B cell (primary cell): Measurements from ENCODE around the gene DIRAS1. TPM values are rescaled to one million over a fixed set of nuclear protein-coding genes. Genes with fewer than 3 reads are reported as not detected.

Source experiments
- ATAC-seq: fragments of 200-7000 bp; cut with Tn5 transposase; one replicate; pipeline ENCODE4 v1.10.0; 2021; ENCODE audit warnings: low read depth, mild to moderate bottlenecking, moderate number of reproducible peaks, moderate library complexity
- CTCF ChIA-PET: fragments of 350-600 bp; sonication (Branson Sonifier 250); formaldehyde crosslinking; loops from one replicate; lab custom pipeline; 2021; ENCODE audit warnings: antibody characterized with exemption, inconsistent platforms; lab: Charles Lee
- POLR2A ChIA-PET: fragments of 350-600 bp; sonication (Branson Sonifier 250); formaldehyde crosslinking; loops from one replicate; lab custom pipeline; 2021; ENCODE audit warnings: antibody characterized with exemption; lab: Charles Lee
- DNase-seq: peaks from one replicate; pipeline ENCODE4 v3.0.0; 2013
- H2AFZ ChIP-seq: 2 replicates; pipeline ENCODE4 v1.6.1; 2012; ENCODE audit warnings: mild to moderate bottlenecking, low read depth, low read length; ENCODE audit not compliant: insufficient read depth, poor library complexity, severe bottlenecking
- H3K27ac ChIP-seq, 2 donors: 1 replicate in 1 of 2; 2 replicates in 1 of 2; pipeline ENCODE4 v1.5.1; 2012 to 2013; ENCODE audit warnings: low read length in 2 of 2, mild to moderate bottlenecking in 2 of 2, moderate library complexity in 1 of 2
- H3K27me3 ChIP-seq, 4 experiments: fragments of 200-600 bp in 1 of 4; sonication (generic) in 1 of 4; replicated peaks in 1 of 4; 1 replicate in 2 of 4; 2 replicates in 2 of 4; pipeline versions ENCODE4 v1.6.1 to v1.7.0; 2013 to 2016; ENCODE audit warnings: low read length in 3 of 4, mild to moderate bottlenecking in 2 of 4, mixed read lengths in 1 of 4, moderate library complexity in 1 of 4; ENCODE audit not compliant: insufficient read depth in 4 of 4, control insufficient read depth in 3 of 4; ENCODE audit errors: control extremely low read depth in 1 of 4
- H3K36me3 ChIP-seq, 2 experiments: replicated peaks in 1 of 2; 1 replicate in 1 of 2; 2 replicates in 1 of 2; pipeline versions ENCODE4 v1.6.1 to v1.7.1; 2013; ENCODE audit warnings: low read length in 1 of 2; ENCODE audit not compliant: insufficient read depth in 2 of 2, control insufficient read depth in 1 of 2; ENCODE audit errors: control extremely low read depth in 1 of 2, extremely low read depth in 1 of 2
- H3K4me1 ChIP-seq, 2 donors: fragments of 200-600 bp in 1 of 2; sonication (generic) in 1 of 2; 1 replicate in 1 of 2; 2 replicates in 1 of 2; pipeline versions ENCODE4 v1.5.1 to v1.6.1; 2013 to 2017; ENCODE audit warnings: low read length in 2 of 2; ENCODE audit not compliant: control insufficient read depth in 2 of 2, insufficient read depth in 2 of 2
- H3K4me2 ChIP-seq: replicated peaks from 2 replicates; pipeline ENCODE3; 2012; ENCODE audit warnings: mild to moderate bottlenecking, low read depth, low read length; ENCODE audit not compliant: poor library complexity, severe bottlenecking
- H3K4me3 ChIP-seq, 5 experiments: fragments of 200-600 bp in 1 of 5; sonication (generic) in 1 of 5; 1 replicate in 3 of 5; 2 replicates in 2 of 5; pipeline versions ENCODE4 v1.5.1 to v1.7.0; 2011 to 2016; ENCODE audit warnings: low read length in 4 of 5, mild to moderate bottlenecking in 4 of 5, low read depth in 2 of 5, control low read depth in 1 of 5, moderate library complexity in 1 of 5; ENCODE audit not compliant: insufficient read depth in 1 of 5; ENCODE audit errors: control extremely low read depth in 1 of 5, extremely low read depth in 1 of 5
- H3K79me2 ChIP-seq: fragments of 200-600 bp; sonication (generic); one replicate; pipeline ENCODE4 v1.6.0; 2016; ENCODE audit warnings: low read length; ENCODE audit not compliant: control insufficient read depth, insufficient read depth
- H3K9ac ChIP-seq: fragments of 200-600 bp; sonication (generic); 2 replicates; pipeline ENCODE4 v1.6.1; 2017; ENCODE audit warnings: mild to moderate bottlenecking, low read length, moderate library complexity
- H3K9me3 ChIP-seq, 3 donors: one replicate each; pipeline versions ENCODE4 v1.6.1 to v1.7.1; 2013; ENCODE audit warnings: low read length in 2 of 3; ENCODE audit not compliant: control insufficient read depth in 2 of 3, insufficient read depth in 1 of 3; ENCODE audit errors: control extremely low read depth in 1 of 3
- H4K20me1 ChIP-seq: 2 replicates; pipeline ENCODE4 v1.6.0; 2012; ENCODE audit warnings: mild to moderate bottlenecking, low read length; ENCODE audit not compliant: insufficient read depth, control insufficient read depth, poor library complexity, severe bottlenecking
- H3K27ac Mint-ChIP-seq: one replicate; pipeline ENCODE4 v1.8.0; 2021; ENCODE audit warnings: mixed read lengths
- H3K27me3 Mint-ChIP-seq: one replicate; pipeline ENCODE4 v1.8.0; 2021; ENCODE audit warnings: mixed read lengths
- H3K4me1 Mint-ChIP-seq: one replicate; pipeline ENCODE4 v1.8.0; 2021; ENCODE audit warnings: mixed read lengths
- H3K4me3 Mint-ChIP-seq: one replicate; pipeline ENCODE4 v1.8.0; 2021; ENCODE audit warnings: mixed read lengths
- H3K9me3 Mint-ChIP-seq: one replicate; pipeline ENCODE4 v1.8.0; 2022; ENCODE audit warnings: mixed read lengths; ENCODE audit not compliant: insufficient read depth
- EZH2 ChIP-seq: IDR thresholded peaks from 2 replicates; pipeline ENCODE4 v1.6.1; 2012; ENCODE audit warnings: borderline replicate concordance, low read depth, mild to moderate bottlenecking, moderate library complexity, low read length; ENCODE audit not compliant: insufficient read depth, poor library complexity, severe bottlenecking
- WGBS: methylation state at CpG from one replicate; pipeline ENCODE4 v1.1.5; 2013; ENCODE audit warnings: missing lambda C conversion rate; ENCODE audit not compliant: insufficient coverage; 5-methylcytosine and 5-hydroxymethylcytosine counted together
- intact Hi-C: fragments of 100-400 bp; cut with micrococcal nuclease; formaldehyde crosslinking; loops from one replicate; pipeline ENCODE4 v1.10.0; 2022
- polyA plus RNA-seq: library from polyadenylated mRNA; depleted of rRNA; stranded (reverse); fragments of >200 nt; gene quantifications from 2 replicates; pipeline ENCODE4 v1.2.3, GENCODE V29; 2012
- total RNA-seq, 2 donors: library from RNA; stranded (reverse); fragments of 120-200 nt in 1 of 2; gene quantifications; 1 replicate in 1 of 2; 2 replicates in 1 of 2; pipeline versions ENCODE4 v1.2.3 to v1.2.4, GENCODE V29; 2013 to 2022
- TF ChIP-seq, protein P1 (sequence below): fragments of 200-600 bp; IDR thresholded peaks from one replicate; pipeline ENCODE4 v1.8.0; 2022; ENCODE audit warnings: antibody characterized with exemption, mild to moderate bottlenecking

Gene DIRAS1
- total and polyA plus RNA-seq, 2 donors (not counting 1 experiment from before 2014, with no cell fraction given) = 5.2 to 23.7 TPM

- peak within 1 kb of the TSS; percentile 81 to 89 for H3K27ac ChIP-seq
- intact Hi-C loops = loop anchor here (1.0 kb wide), 3 partner anchors 8 to 47 kb away; partner anchors contain the start of gene SLC39A3
- peaks cover 0 to 3% (median 0%) of the 10 kb centered on the region in 3 donors for H3K9me3 ChIP-seq
- DNase-seq (peak; percentile 94), ATAC-seq (peak; percentile 98)
- peaks cover 0 to 10% of the 10 kb centered on the region in 2 experiments for H3K36me3 ChIP-seq
- ChIA-PET CTCF (interaction anchor here (0.7 to 4.7 kb wide), 9 partner anchors 8 to 79 kb away, joined by 3 to 45 read pairs (median 6); no protein-coding TSS in a partner anchor), POLR2A (interaction anchor here (0.5 to 6.7 kb wide), 12 partner anchors 7 to 583 kb away, joined by 3 to 86 read pairs (median 5); partner anchors contain the start of genes GADD45B and SGTA)
- peak within 1 kb of the TSS; percentile 58 to 96 (median 77) for H3K4me3 ChIP-seq
- peaks cover 49% of the 10 kb centered on the region for H3K79me2 ChIP-seq
- H4K20me1 ChIP-seq = peaks cover 20% of the 10 kb centered on the region
- Mint-ChIP-seq H3K27me3 (no peaks in the 10 kb centered on the region), H3K9me3 (no peaks in the 10 kb centered on the region), H3K4me1 (peaks cover 37% of the 10 kb centered on the region), H3K27ac (peak within 1 kb of the TSS; percentile 94), H3K4me3 (peak within 1 kb of the TSS; percentile 89)
- no peaks in the 10 kb centered on the region for H3K27me3 ChIP-seq
- H2AFZ ChIP-seq = peak within 1 kb of the TSS; percentile 22
- H3K4me2 ChIP-seq = peak within 1 kb of the TSS; percentile 96
- WGBS = 1% methylated on average over 75 of the region's 77 CpGs
- TF ChIP-seq, protein P1, sequence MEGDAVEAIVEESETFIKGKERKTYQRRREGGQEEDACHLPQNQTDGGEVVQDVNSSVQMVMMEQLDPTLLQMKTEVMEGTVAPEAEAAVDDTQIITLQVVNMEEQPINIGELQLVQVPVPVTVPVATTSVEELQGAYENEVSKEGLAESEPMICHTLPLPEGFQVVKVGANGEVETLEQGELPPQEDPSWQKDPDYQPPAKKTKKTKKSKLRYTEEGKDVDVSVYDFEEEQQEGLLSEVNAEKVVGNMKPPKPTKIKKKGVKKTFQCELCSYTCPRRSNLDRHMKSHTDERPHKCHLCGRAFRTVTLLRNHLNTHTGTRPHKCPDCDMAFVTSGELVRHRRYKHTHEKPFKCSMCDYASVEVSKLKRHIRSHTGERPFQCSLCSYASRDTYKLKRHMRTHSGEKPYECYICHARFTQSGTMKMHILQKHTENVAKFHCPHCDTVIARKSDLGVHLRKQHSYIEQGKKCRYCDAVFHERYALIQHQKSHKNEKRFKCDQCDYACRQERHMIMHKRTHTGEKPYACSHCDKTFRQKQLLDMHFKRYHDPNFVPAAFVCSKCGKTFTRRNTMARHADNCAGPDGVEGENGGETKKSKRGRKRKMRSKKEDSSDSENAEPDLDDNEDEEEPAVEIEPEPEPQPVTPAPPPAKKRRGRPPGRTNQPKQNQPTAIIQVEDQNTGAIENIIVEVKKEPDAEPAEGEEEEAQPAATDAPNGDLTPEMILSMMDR = no peak
- no peak for TF ChIP-seq EZH2
- H3K4me1 ChIP-seq = peaks cover 46 to 50% of the 10 kb centered on the region in 2 donors
- peak within 1 kb of the TSS; percentile 94 for H3K9ac ChIP-seq
Measured at GRCh38 chr19:2702170-2703076, 18.7 kb downstream of the DIRAS1 start, which contains the start of gene GNG7. GNG7 (minus strand) TSS chr19:2702694; CDS start chr19:2520688, 182,006 bp downstream.
